D721Med (cell line): ENCODE measurements around the gene PRKCZ.

ENCODE experiments used
- DNase-seq: peaks from one replicate; pipeline ENCODE4 v3.0.0; 2011; ENCODE audit warnings: low spot score; ENCODE audit not compliant: insufficient read length
- FAIRE-seq: peaks from 2 replicates; lab custom pipeline; 2011; peaks lifted over from hg19 to GRCh38; lab: Jason Lieb, UNC
- CTCF ChIP-seq: IDR thresholded peaks from 2 replicates; pipeline ENCODE4 v1.5.1; 2012; ENCODE audit warnings: mild to moderate bottlenecking, control low read depth; ENCODE audit not compliant: insufficient read depth; ENCODE audit errors: missing control alignments

The PRKCZ gene

GRCh38 chr1:2046953-2047748, 3.1 kb upstream of the PRKCZ start:
- DNase-seq (no peak), FAIRE-seq (no peak)
- no peak for TF ChIP-seq CTCF

GRCh38 chr1:2047749-2048729, 2.2 kb upstream of the PRKCZ start:
- no peak for FAIRE-seq
- DNase-seq, result no peak
- TF ChIP-seq CTCF, result no peak

GRCh38 chr1:2049225-2049717, 940 bp upstream of the PRKCZ start:
- no peak for TF ChIP-seq CTCF
- DNase-seq (no peak), FAIRE-seq (no peak)

GRCh38 chr1:2050461-2050792, 216 bp downstream of the PRKCZ start:
- FAIRE-seq (no peak), DNase-seq (no peak)
- no peak for TF ChIP-seq CTCF

- TF ChIP-seq CTCF, result no peak
- FAIRE-seq (no peak), DNase-seq (no peak)
Observed at GRCh38 chr1:2050793-2051682, 827 bp downstream of the PRKCZ start.

GRCh38 chr1:2052054-2052679, 2.0 kb downstream of the PRKCZ start:
- FAIRE-seq (no peak), DNase-seq (no peak)
- TF ChIP-seq CTCF, result no peak
